Astrocyte (in vitro differentiated cells and primary cell): Measurements from ENCODE around the gene EPHB4. TPM values are rescaled to one million over a fixed set of nuclear protein-coding genes. Genes with fewer than 3 reads are reported as not detected.
A peak's percentile ranks its signal among the peaks of the same experiment; 100 is the strongest.

Experiments
- DNase-seq: peaks from one replicate; pipeline ENCODE4 v3.0.0-alpha.2; 2010; ENCODE audit warnings: low read depth
- FAIRE-seq: peaks from 2 replicates; lab custom pipeline; 2011; peaks lifted over from hg19 to GRCh38; lab: Jason Lieb, UNC
- H2AFZ ChIP-seq: 2 replicates; pipeline ENCODE4 v1.6.0; 2012; ENCODE audit warnings: low read depth, low read length, inconsistent platforms
- H3K27ac ChIP-seq: 2 replicates; pipeline ENCODE4 v1.5.1; 2011; ENCODE audit warnings: low read depth, low read length, inconsistent platforms
- H3K27me3 ChIP-seq: 2 replicates; pipeline ENCODE4 v1.6.0; 2011; ENCODE audit warnings: low read length, inconsistent platforms; ENCODE audit not compliant: insufficient read depth
- H3K36me3 ChIP-seq: 2 replicates; pipeline ENCODE4 v1.5.1; 2011; ENCODE audit warnings: low read length, inconsistent platforms; ENCODE audit not compliant: insufficient read depth
- H3K4me1 ChIP-seq: 2 replicates; pipeline ENCODE4 v1.5.1; 2011; ENCODE audit warnings: low read length, inconsistent platforms; ENCODE audit not compliant: insufficient read depth
- H3K4me2 ChIP-seq: 2 replicates; pipeline ENCODE4 v1.6.0; 2012; ENCODE audit warnings: low read length, inconsistent platforms
- H3K4me3 ChIP-seq: 2 replicates; pipeline ENCODE4 v1.5.1; 2011; ENCODE audit warnings: low read depth, mild to moderate bottlenecking, low read length, inconsistent platforms; ENCODE audit not compliant: insufficient read depth
- H3K79me2 ChIP-seq: 2 replicates; pipeline ENCODE4 v1.6.0; 2012; ENCODE audit warnings: mild to moderate bottlenecking, low read length, inconsistent platforms; ENCODE audit not compliant: insufficient read depth
- H3K9ac ChIP-seq: 2 replicates; pipeline ENCODE4 v1.6.0; 2012; ENCODE audit warnings: mild to moderate bottlenecking, low read length, inconsistent platforms
- H3K9me3 ChIP-seq: 2 replicates; pipeline ENCODE4 v1.5.1; 2012; ENCODE audit warnings: low read depth, mild to moderate bottlenecking, low read length, inconsistent platforms; ENCODE audit not compliant: insufficient read depth
- H4K20me1 ChIP-seq: 2 replicates; pipeline ENCODE4 v1.6.0; 2012; ENCODE audit warnings: low read length, inconsistent platforms; ENCODE audit not compliant: insufficient read depth
- H3K27ac Mint-ChIP-seq: one replicate; pipeline ENCODE4 v1.8.0; 2021; ENCODE audit warnings: mild to moderate bottlenecking, mixed read lengths; ENCODE audit not compliant: unreplicated experiment
- H3K27me3 Mint-ChIP-seq: one replicate; pipeline ENCODE4 v1.8.0; 2021; ENCODE audit warnings: low read depth, mixed read lengths; ENCODE audit not compliant: unreplicated experiment
- H3K36me3 Mint-ChIP-seq: one replicate; pipeline ENCODE4 v1.8.0; 2021; ENCODE audit warnings: low read depth, mixed read lengths; ENCODE audit not compliant: unreplicated experiment
- H3K4me1 Mint-ChIP-seq: one replicate; pipeline ENCODE4 v1.8.0; 2021; ENCODE audit warnings: low read depth, mixed read lengths; ENCODE audit not compliant: unreplicated experiment
- H3K4me3 Mint-ChIP-seq: one replicate; pipeline ENCODE4 v1.8.0; 2021; ENCODE audit warnings: mild to moderate bottlenecking, moderate library complexity, mixed read lengths; ENCODE audit not compliant: unreplicated experiment
- H3K9me3 Mint-ChIP-seq: one replicate; pipeline ENCODE4 v1.8.0; 2021; ENCODE audit warnings: mild to moderate bottlenecking, mixed read lengths; ENCODE audit not compliant: unreplicated experiment
- EZH2 ChIP-seq: IDR thresholded peaks from 2 replicates; pipeline ENCODE4 v1.6.1; 2012; ENCODE audit warnings: mild to moderate bottlenecking, low read length, inconsistent platforms; ENCODE audit not compliant: insufficient read depth
- total RNA-seq: library from RNA; stranded (reverse); gene quantifications from 2 replicates; pipeline ENCODE4 v1.2.1, GENCODE V29; 2021
- TF ChIP-seq, protein P1 (sequence below): IDR thresholded peaks from 2 replicates; pipeline ENCODE4 v1.5.1; 2011; ENCODE audit warnings: low read depth, mild to moderate bottlenecking, inconsistent platforms, low read length, moderate library complexity; ENCODE audit not compliant: insufficient read depth

Gene EPHB4
- total RNA-seq, 1 donor from 2014 or later = 73.6 TPM

- Histone ChIP-seq H3K9me3 (no peaks in the 10 kb centered on the region), H3K4me2 (no peak overlapping the region), H3K36me3 (no peaks in the 10 kb centered on the region), H4K20me1 (no peaks in the 10 kb centered on the region), H3K4me1 (peaks cover 4% of the 10 kb centered on the region), H2AFZ (no peak overlapping the region), H3K79me2 (no peaks in the 10 kb centered on the region), H3K27ac (no peak overlapping the region), H3K4me3 (no peak overlapping the region), H3K9ac (no peak overlapping the region), H3K27me3 (no peaks in the 10 kb centered on the region)
- Mint-ChIP-seq H3K4me1 (no peaks in the 10 kb centered on the region), H3K27ac (no peak overlapping the region), H3K27me3 (peaks cover 11% of the 10 kb centered on the region), H3K36me3 (no peaks in the 10 kb centered on the region), H3K4me3 (no peak overlapping the region), H3K9me3 (no peaks in the 10 kb centered on the region)
- DNase-seq (no peak), FAIRE-seq (no peak)
- TF ChIP-seq, protein P1, sequence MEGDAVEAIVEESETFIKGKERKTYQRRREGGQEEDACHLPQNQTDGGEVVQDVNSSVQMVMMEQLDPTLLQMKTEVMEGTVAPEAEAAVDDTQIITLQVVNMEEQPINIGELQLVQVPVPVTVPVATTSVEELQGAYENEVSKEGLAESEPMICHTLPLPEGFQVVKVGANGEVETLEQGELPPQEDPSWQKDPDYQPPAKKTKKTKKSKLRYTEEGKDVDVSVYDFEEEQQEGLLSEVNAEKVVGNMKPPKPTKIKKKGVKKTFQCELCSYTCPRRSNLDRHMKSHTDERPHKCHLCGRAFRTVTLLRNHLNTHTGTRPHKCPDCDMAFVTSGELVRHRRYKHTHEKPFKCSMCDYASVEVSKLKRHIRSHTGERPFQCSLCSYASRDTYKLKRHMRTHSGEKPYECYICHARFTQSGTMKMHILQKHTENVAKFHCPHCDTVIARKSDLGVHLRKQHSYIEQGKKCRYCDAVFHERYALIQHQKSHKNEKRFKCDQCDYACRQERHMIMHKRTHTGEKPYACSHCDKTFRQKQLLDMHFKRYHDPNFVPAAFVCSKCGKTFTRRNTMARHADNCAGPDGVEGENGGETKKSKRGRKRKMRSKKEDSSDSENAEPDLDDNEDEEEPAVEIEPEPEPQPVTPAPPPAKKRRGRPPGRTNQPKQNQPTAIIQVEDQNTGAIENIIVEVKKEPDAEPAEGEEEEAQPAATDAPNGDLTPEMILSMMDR = no peak
- TF ChIP-seq EZH2 = no peak
Measured at GRCh38 chr7:100794741-100795140, 32.6 kb downstream of the EPHB4 start.

- H3K79me2 ChIP-seq = no peaks in the 10 kb centered on the region
- Mint-ChIP-seq H3K4me1 (no peaks in the 10 kb centered on the region), H3K36me3 (no peaks in the 10 kb centered on the region), H3K27ac (no peak overlapping the region), H3K9me3 (no peaks in the 10 kb centered on the region), H3K27me3 (peaks cover 14% of the 10 kb centered on the region), H3K4me3 (no peak overlapping the region)
- H3K9ac ChIP-seq = no peak overlapping the region
- peaks cover 4% of the 10 kb centered on the region for H3K4me1 ChIP-seq
- no peaks in the 10 kb centered on the region for H3K36me3 ChIP-seq
- DNase-seq = peak; percentile 12
- FAIRE-seq = no peak
- H3K9me3 ChIP-seq = no peaks in the 10 kb centered on the region
- no peak overlapping the region for H3K27ac ChIP-seq
- H3K27me3 ChIP-seq = no peaks in the 10 kb centered on the region
- H3K4me2 ChIP-seq = no peak overlapping the region
- H3K4me3 ChIP-seq = no peak overlapping the region
- no peaks in the 10 kb centered on the region for H4K20me1 ChIP-seq
- TF ChIP-seq, protein P1 = no peak
- no peak for TF ChIP-seq EZH2
- no peak overlapping the region for H2AFZ ChIP-seq
Measured at GRCh38 chr7:100793806-100794660, 33.3 kb downstream of the EPHB4 start.
